Kidney glomerular epithelial cell (primary cell): ENCODE data around the gene SH3BP1.
"Not testable (repeated sequence)": the region's sequence is repeated elsewhere in the genome, so short reads cannot be mapped to it uniquely, and the experiment has no call there.

ENCODE experiments used
- DNase-seq: peaks from one replicate; lab custom pipeline; 2025; lab: John Stamatoyannopoulos, UW

The SH3BP1 gene

GRCh38 chr22:37679670-37680069 is 40.2 kb downstream of the SH3BP1 start:
- DNase-seq, result no peak

- DNase-seq, result no peak
Measured at GRCh38 chr22:37680191-37680851, 40.9 kb downstream of the SH3BP1 start.

DNA sequence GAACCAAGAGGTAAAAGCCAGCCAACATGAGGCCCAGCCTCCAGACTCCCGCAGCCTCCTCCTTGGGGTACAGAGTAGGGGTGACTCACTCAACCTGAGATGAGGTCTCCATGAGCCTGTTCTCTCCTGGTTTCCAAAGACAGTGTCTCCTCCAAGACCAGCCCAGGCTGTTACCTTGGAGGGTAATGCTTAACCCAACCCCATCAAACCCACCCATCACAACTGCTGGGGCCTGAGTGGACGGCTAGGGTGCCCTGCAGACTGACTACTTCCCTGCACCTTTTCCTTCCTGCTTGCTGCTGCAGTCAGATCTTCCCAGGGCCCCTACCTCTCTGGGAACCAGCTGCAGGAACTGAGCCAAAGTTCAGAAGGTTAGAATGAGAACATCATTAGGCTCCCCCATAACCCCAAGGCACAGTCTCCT is 41.5 kb downstream of the SH3BP1 start:
- DNase-seq, result peak; percentile 22

GRCh38 chr22:37681556-37682049 is 42.1 kb downstream of the SH3BP1 start:
- DNase-seq, result peak; percentile 92

DNA sequence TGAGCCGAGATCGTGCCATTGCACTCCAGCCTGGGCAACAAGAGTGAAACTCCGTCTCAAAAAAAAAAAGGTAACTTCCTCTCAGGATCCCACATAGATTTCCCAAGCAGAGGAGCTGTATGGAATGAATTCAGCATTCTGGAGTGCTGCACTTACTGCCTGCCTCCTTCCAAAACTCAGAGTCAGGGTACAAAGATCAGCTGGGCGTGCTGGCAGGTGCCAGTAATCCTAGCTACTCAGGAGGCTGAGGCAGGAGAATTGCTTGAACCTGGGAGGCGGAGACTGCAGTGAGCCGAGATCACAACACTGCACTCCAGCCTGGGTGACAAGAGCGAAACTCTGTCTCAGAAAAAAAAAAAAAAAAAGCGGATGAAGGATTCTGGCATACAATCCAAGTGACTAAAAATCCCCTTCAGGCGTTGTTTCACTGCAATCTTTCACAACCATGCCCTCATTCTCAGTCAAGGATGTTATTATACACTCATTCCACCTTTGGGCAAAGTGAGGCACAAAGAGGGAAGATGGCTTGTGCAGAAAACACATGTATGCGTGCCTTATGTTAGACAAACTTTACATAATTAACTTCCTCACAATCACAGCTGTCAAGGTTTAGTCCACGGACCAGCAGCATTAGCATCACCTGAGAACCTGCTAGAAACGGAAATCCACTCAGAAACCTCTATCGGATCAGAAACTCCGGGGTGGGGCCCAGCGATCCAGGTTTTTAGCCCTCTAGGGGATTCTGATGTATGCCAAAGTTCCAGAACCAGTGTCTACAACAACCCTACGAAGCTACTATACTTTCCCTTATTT is 45.5 kb downstream of the SH3BP1 start:
- DNase-seq, result no peak

GRCh38 chr22:37686002-37686982 is 46.8 kb downstream of the SH3BP1 start, which contains the start of gene NOL12:
Gene NOL12, plus strand, starts transcription at chr22:37686343. Its CDS starts 50 bp downstream, at chr22:37686393.
- DNase-seq, result peak; percentile 78

GRCh38 chr22:37690407-37690806 is 50.9 kb downstream of the SH3BP1 start:
- DNase-seq, result no peak

DNA sequence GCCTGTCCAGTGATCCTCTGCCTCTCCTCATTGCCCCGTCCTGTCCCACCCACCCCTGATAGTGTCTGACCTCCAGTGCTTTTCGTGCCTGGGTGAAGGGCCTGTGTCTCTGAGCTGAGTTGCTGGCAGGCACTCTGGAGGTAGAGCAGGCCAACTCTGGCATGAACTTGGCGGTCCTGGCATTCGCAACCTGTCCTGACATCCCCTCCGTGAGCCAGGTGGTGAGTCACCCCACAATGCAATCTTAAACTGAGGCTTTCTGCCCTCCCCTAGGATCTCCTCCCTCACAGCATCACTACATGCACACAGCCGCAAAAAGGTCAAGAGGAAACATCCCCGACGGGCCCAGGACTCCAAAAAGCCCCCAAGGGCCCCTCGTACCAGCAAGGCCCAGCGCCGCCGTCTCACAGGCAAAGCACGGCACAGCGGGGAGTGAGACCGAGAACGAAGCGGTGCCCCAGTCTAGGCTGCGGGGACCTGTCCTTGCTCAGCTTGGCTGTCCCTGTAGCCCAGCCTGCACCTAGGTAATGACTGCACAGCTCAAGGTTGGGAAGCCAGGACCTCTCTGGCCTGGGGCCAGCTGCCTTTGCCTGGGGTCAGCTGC is 51.5 kb downstream of the SH3BP1 start:
- DNase-seq, result no peak

DNA sequence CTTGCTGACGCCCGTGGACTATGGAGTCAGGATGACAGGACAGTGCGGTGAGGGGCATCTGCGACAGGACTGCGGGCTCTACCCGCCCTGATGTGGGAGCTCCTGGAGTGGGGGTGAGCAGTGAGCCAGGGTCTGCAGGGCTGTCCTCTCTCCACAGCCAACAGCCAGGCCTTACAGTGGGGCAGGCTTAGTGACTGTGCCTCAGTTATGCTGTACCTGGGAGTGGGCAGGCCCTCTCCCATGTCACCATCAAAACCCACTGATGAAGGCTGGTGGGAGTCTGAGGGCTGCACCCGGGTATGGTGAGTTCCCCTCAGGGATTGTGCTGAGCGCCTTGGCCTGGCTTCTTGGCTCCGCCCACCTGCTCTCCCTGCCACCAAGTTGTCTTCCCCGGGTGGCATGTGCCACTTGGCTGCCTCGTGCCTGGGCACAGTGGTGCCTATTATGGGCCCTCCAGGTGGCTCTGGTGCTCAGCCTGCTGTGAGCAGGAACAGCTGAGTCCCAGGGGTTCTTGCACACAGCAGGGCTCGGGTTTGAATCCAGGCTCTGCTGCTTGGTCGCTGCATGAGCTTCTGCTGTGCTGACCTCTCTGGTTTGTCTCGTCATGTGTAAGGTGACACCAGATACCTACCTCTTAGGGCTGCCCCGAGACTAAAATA is 53.3 kb downstream of the SH3BP1 start:
- DNase-seq, result no peak

DNA sequence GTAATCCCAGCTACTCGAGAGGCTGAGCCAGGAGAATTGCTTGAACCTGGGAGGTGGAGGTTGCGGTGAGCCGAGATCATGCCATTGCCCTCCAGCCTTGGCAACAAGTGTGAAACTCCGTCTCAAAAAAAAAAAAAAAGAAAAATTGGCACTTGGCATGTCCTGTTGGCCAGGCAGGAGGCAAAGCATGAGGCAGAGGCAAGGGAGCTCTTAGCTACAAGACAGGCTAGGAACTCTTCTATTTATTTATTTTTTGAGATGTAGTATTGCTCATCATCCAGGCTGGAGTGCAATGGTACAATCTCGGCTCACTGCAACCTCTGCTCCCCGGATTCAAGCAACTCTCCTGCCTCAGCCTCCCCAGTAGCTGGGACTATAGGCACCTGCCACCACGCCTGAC is 54.7 kb downstream of the SH3BP1 start:
- not testable (repeated sequence) for DNase-seq

GRCh38 chr22:37696260-37696656 is 56.8 kb downstream of the SH3BP1 start:
- DNase-seq, result not testable (repeated sequence)

DNA sequence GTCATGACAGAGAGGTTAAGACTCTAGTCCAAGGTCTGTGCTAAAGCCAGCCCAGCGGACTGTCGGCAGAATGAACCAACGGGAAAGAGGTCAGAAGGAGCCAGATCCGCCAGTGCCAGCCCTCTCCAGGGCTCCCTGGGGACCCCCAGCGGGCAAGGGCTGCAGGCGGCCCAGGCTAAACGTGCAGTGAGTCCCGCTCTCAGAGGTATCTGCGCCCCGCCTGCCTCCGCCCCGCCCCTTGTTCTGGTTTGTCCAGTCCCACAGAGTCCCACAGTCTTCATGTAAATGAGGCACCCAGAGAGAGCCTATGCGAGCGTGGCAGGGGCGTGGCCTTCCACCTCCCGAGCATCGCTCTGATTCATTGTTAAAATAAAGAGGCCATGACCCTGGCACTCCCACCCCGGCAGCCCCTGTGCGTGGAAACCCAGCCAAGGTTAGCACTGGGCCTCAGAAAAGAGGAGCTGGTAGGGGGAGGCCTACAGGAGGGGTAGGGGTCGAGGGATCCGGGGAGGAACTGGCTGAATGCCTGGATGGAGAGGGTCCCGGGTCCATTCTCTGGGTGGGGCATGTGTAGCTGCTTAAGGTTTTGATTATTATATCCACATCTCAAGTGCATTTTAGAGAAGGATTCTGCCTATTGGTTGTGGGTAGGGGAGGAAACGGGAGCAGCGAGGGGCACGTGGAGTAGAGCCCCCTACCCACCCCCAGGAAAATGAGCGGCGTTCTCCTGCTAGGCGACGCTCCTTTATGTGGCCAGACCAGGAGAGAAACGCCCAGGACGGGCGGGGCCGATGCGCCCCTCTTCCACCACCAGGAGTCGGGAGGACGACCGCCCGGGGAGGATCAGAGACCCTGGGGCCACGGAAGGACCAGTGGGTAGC is 57.4 kb downstream of the SH3BP1 start, which contains the start of gene TRIOBP:
TRIOBP (plus strand) TSS at position 392 of the 881 bp plus-strand sequence. CDS start 4,318 bp downstream, outside the sequence.
- peak; percentile 93 for DNase-seq

DNA sequence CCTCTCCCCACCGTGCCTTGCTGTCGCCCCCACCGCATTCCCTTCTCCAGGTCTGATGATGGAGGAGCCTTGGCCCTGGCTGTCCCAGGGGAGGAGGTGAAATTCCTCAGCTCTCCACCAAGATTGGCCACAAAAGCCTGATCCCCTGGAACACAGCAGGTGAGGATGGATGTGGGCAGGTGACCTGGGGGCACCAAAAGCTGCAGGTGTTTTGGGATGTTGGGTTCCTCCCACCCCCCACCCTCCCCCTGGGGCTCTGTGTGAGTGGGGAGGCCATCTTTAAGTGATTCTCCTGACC is 58.0 kb downstream of the SH3BP1 start:
- DNase-seq, result no peak

DNA sequence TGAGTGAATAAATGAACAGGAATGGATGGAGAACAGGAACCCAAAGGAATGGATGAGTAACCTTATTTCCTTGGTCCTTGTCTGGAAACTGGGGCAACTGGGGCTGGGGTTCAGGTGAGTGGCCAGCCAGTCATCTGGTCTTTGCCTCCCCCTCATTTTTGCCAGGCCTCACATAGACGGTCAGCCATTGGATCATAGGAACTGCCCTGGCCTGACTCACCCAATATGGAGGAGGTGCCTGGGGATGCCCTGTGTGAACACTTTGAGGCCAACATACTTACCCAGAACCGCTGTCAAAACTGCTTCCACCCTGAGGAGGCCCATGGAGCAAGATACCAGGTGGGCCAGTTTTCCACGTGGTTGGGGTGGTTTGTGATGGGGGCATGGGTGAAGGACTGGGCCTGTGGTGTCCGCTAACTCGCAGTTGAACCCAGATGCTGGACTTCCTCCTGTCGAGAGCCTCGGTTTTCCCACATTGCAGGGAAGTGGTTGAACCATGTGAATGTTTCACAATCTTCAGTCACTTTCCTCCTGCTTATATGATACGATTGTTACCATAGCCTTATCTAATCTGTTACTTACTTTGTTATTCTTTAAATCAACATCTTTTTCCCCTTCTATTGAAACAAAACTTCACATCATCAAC is 61.8 kb downstream of the SH3BP1 start:
- DNase-seq, result no peak

DNA sequence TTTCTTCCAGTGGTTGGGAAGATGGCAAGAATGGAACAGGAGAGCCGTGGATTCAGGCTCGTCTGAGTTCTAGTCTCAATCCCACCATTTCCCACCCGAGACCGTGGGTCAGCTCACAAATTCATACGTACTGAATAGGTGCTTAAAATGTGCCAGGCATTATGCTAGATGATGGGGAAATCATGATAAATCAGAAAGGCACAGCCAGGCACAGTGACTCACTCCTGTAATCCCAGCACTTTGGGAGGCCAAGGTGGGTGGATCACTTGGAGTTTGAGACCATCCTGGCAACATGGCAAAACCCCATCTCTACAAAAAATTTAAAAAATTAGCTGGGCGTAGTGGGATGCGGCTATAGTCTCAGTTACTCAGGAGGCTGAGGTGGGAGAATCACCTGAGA is 64.4 kb downstream of the SH3BP1 start:
- no peak for DNase-seq

GRCh38 chr22:37704645-37705044 is 65.2 kb downstream of the SH3BP1 start:
- no peak for DNase-seq

GRCh38 chr22:37705205-37705604 is 65.7 kb downstream of the SH3BP1 start:
- DNase-seq, result no peak
